DOHH2 (cell line): ENCODE measurements around the gene CLEC17A.
A peak's percentile ranks its signal among the peaks of the same experiment; 100 is the strongest.

Source experiments
- H3F3A ChIP-seq: fragments of 200-600 bp; sonication (generic), shearing (Covaris generic); 2 replicates; pipeline ENCODE4 v1.6.0; 2016; ENCODE audit warnings: antibody characterized with exemption, mild to moderate bottlenecking; ENCODE audit not compliant: control insufficient read depth, insufficient read depth
- H3K27ac ChIP-seq: fragments of 200-600 bp; sonication (generic); 2 replicates; pipeline ENCODE4 v1.5.1; 2014; ENCODE audit warnings: low read depth, mild to moderate bottlenecking, low read length, moderate library complexity
- H3K27me3 ChIP-seq: fragments of 200-600 bp; sonication (generic); 2 replicates; pipeline ENCODE4 v1.6.1; 2014; ENCODE audit warnings: mild to moderate bottlenecking, low read length, mixed read lengths; ENCODE audit not compliant: control insufficient read depth
- H3K36me3 ChIP-seq: fragments of 200-600 bp; sonication (generic); 2 replicates; pipeline ENCODE4 v1.6.1; 2014; ENCODE audit warnings: mild to moderate bottlenecking, low read length, moderate library complexity, mixed read lengths; ENCODE audit not compliant: control insufficient read depth
- H3K4me1 ChIP-seq: fragments of 200-600 bp; sonication (generic); 2 replicates; pipeline ENCODE4 v1.6.1; 2014; ENCODE audit warnings: mild to moderate bottlenecking, low read length, mixed read lengths; ENCODE audit not compliant: control insufficient read depth
- H3K4me2 ChIP-seq: fragments of 200-600 bp; sonication (generic); 2 replicates; pipeline ENCODE4 v1.6.0; 2014; ENCODE audit warnings: mild to moderate bottlenecking, low read length, moderate library complexity
- H3K4me3 ChIP-seq: fragments of 200-600 bp; sonication (generic); 2 replicates; pipeline ENCODE4 v1.5.1; 2014; ENCODE audit warnings: mild to moderate bottlenecking, low read length, mixed read lengths
- H3K79me2 ChIP-seq: fragments of 200-600 bp; sonication (generic); 2 replicates; pipeline ENCODE4 v1.6.1; 2014; ENCODE audit warnings: mild to moderate bottlenecking, low read length, mixed read lengths; ENCODE audit not compliant: control insufficient read depth
- H3K9me2 ChIP-seq: fragments of 200-600 bp; sonication (generic); replicated peaks from 2 replicates; pipeline ENCODE4 v1.6.1; 2014; ENCODE audit warnings: mild to moderate bottlenecking, low read length, mixed read lengths; ENCODE audit not compliant: control insufficient read depth
- H3K9me3 ChIP-seq: fragments of 200-600 bp; sonication (generic); 2 replicates; pipeline ENCODE4 v1.6.1; 2014; ENCODE audit warnings: antibody characterized with exemption, low read length, mixed read lengths; ENCODE audit not compliant: control insufficient read depth, insufficient read depth
- H4K20me1 ChIP-seq: fragments of 200-600 bp; sonication (generic); 2 replicates; pipeline ENCODE4 v1.6.0; 2014; ENCODE audit warnings: low read depth, mild to moderate bottlenecking, antibody characterized with exemption, low read length, moderate library complexity; ENCODE audit not compliant: control insufficient read depth, insufficient read depth
- EZH2phosphoT487 ChIP-seq: fragments of 200-600 bp; sonication (generic); IDR thresholded peaks from 2 replicates; pipeline ENCODE4 v1.6.1; 2017; ENCODE audit warnings: borderline replicate concordance, mild to moderate bottlenecking, antibody characterized with exemption, low read length, moderate library complexity, mixed read lengths
- TF ChIP-seq, protein P1 (sequence below): fragments of 200-600 bp; sonication (generic); IDR thresholded peaks from one replicate; pipeline ENCODE4 v1.5.1; 2014; ENCODE audit warnings: antibody characterized with exemption, mild to moderate bottlenecking, low read depth, low read length; ENCODE audit not compliant: poor library complexity, severe bottlenecking

Gene CLEC17A, protein sequence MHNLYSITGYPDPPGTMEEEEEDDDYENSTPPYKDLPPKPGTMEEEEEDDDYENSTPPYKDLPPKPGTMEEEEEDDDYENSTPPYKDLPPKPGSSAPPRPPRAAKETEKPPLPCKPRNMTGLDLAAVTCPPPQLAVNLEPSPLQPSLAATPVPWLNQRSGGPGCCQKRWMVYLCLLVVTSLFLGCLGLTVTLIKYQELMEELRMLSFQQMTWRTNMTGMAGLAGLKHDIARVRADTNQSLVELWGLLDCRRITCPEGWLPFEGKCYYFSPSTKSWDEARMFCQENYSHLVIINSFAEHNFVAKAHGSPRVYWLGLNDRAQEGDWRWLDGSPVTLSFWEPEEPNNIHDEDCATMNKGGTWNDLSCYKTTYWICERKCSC

DNA sequence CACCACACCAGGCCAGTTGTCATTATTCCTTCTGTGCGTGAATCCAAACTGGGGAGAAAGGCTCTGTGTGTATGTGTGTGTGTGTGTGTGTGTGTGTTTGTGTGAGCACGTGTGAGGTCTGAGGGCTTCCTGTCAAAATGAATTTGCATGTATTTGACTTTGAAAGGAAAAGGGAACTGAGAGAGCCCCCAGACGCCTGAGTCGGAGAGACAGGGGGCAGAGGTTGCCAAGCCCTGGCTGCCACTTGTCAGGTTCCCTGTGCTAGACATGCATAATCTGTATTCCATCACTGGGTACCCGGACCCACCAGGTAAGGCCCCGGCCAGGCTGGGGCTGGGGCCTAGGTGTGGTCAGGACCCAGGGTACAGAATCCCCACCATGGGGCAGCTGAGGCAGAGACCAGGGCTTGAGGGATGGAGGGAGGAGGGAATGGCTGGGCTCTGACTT lies at the start of gene CLEC17A:
CLEC17A (plus strand) TSS at position 191 of the 447 bp plus-strand sequence; CDS start at position 268, 77 bp downstream.
- Histone ChIP-seq H3K27ac (peak within 1 kb of the TSS; percentile 55), H3K4me2 (peak within 1 kb of the TSS; percentile 95)

DNA sequence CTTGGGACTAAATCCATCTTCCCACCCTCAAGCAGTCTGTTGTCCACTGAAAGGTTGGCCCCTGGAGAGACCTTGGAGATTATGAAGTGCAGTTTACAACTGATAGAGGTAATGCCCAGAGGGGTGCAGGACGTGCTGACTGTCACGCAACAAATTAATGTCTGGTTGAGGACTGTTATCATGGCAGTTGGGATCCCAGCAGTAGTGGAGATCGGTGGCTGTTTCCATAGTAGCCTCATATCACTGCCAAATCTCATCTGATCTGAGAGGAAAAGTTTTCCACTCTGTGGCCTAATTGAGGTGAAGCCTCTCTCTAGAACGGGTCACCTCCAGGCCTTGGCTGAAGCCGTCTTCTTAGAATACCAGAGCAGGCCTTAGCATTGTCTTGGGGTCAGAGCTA lies 49.4 kb upstream of the CLEC17A start:
- H3K9me2 ChIP-seq = no peaks in the 10 kb centered on the region
- no peaks in the 10 kb centered on the region for H3K9me3 ChIP-seq
- peaks cover 28% of the 10 kb centered on the region for H3K4me1 ChIP-seq
- H3K27ac ChIP-seq = no peak overlapping the region
- H3K36me3 ChIP-seq = peaks cover 18% of the 10 kb centered on the region
- no peak overlapping the region for H3K4me2 ChIP-seq
- H3F3A ChIP-seq = peaks cover 4% of the 10 kb centered on the region; the same call in 1 of the 2 replicates
- TF ChIP-seq, protein P1, sequence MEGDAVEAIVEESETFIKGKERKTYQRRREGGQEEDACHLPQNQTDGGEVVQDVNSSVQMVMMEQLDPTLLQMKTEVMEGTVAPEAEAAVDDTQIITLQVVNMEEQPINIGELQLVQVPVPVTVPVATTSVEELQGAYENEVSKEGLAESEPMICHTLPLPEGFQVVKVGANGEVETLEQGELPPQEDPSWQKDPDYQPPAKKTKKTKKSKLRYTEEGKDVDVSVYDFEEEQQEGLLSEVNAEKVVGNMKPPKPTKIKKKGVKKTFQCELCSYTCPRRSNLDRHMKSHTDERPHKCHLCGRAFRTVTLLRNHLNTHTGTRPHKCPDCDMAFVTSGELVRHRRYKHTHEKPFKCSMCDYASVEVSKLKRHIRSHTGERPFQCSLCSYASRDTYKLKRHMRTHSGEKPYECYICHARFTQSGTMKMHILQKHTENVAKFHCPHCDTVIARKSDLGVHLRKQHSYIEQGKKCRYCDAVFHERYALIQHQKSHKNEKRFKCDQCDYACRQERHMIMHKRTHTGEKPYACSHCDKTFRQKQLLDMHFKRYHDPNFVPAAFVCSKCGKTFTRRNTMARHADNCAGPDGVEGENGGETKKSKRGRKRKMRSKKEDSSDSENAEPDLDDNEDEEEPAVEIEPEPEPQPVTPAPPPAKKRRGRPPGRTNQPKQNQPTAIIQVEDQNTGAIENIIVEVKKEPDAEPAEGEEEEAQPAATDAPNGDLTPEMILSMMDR = no peak
- no peak for TF ChIP-seq EZH2phosphoT487
- no peaks in the 10 kb centered on the region for H3K27me3 ChIP-seq
- H4K20me1 ChIP-seq = peaks cover 7% of the 10 kb centered on the region; the same call in 1 of the 2 replicates
- no peak overlapping the region for H3K4me3 ChIP-seq
- peaks cover 79% of the 10 kb centered on the region for H3K79me2 ChIP-seq

More for the DNA sequence above, at the start of gene CLEC17A:
- no peaks in the 10 kb centered on the region for H4K20me1 ChIP-seq
- H3K79me2 ChIP-seq = peaks cover 15% of the 10 kb centered on the region
- no peaks in the 10 kb centered on the region for H3K9me2 ChIP-seq
- no peaks in the 10 kb centered on the region for H3K27me3 ChIP-seq
- H3F3A ChIP-seq = peaks cover 17% of the 10 kb centered on the region
- no peaks in the 10 kb centered on the region for H3K9me3 ChIP-seq
- TF ChIP-seq, protein P1 = no peak
- no peak for TF ChIP-seq EZH2phosphoT487
- H3K4me3 ChIP-seq = peak within 1 kb of the TSS; percentile 86
- H3K4me1 ChIP-seq = peaks cover 63% of the 10 kb centered on the region
- H3K36me3 ChIP-seq = no peaks in the 10 kb centered on the region

DNA sequence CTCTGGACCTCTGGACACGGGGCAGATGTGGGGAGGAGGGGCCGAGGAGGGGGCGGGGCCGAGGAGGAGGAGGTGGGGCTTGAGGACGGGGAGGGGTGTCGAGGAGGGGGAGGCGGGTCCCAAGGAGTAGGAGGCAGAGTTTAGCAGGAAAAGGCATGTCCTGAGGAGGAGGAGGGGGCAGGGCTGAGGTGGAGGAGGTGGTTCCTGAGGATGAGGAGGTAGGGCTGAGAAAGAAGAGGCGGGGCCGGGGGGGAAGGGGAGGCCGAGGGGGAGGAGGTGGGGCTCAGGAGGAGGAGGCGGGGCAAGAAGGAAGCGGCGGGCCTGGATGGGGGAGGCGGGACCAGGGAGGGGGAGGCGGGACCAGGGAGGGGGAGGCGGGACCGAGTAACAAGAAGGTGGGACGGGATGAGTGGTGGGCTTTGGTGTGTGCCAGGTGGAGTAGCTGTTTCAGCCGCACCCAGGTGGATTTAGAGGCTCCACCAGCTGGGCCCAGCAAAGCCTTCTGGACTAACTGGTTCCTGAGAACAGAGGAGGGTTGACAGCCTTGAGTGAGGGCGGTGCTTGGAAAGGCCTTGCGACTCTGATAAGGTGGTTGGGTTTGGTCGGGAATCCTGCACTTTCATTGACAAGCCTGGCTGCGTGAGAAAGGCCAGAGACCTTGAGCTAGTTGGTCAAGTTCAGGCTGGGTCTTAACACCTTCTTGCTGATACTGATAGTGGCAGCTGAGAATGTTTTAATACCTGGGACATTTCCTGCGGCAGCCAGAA lies 45.8 kb upstream of the CLEC17A start:
- H3K4me2 ChIP-seq = peak overlapping the region; percentile 49; the same call in 1 of the 2 replicates
- no peaks in the 10 kb centered on the region for H3K9me3 ChIP-seq
- H3K79me2 ChIP-seq = peaks cover 82% of the 10 kb centered on the region
- H3K4me3 ChIP-seq = peak overlapping the region; percentile 32
- H3K27ac ChIP-seq = no peak overlapping the region
- peaks cover 4% of the 10 kb centered on the region; the same call in 1 of the 2 replicates for H4K20me1 ChIP-seq
- H3K36me3 ChIP-seq = peaks cover 8% of the 10 kb centered on the region
- H3K9me2 ChIP-seq = no peaks in the 10 kb centered on the region
- peaks cover 9% of the 10 kb centered on the region for H3K4me1 ChIP-seq
- H3K27me3 ChIP-seq = no peaks in the 10 kb centered on the region
- TF ChIP-seq, protein P1 = no peak
- TF ChIP-seq EZH2phosphoT487 = no peak
- H3F3A ChIP-seq = peaks cover 4% of the 10 kb centered on the region; the same call in 1 of the 2 replicates
